Endothelial cell of hepatic sinusoid (primary cell): ENCODE results near the gene PLEKHF1.

ENCODE experiments used
- in situ Hi-C: cut with HindIII; loops from 2 replicates; pipeline ENCODE4 v1.10.0; 2017; ENCODE audit warnings: low sequenced_read_pairs

Gene PLEKHF1

DNA sequence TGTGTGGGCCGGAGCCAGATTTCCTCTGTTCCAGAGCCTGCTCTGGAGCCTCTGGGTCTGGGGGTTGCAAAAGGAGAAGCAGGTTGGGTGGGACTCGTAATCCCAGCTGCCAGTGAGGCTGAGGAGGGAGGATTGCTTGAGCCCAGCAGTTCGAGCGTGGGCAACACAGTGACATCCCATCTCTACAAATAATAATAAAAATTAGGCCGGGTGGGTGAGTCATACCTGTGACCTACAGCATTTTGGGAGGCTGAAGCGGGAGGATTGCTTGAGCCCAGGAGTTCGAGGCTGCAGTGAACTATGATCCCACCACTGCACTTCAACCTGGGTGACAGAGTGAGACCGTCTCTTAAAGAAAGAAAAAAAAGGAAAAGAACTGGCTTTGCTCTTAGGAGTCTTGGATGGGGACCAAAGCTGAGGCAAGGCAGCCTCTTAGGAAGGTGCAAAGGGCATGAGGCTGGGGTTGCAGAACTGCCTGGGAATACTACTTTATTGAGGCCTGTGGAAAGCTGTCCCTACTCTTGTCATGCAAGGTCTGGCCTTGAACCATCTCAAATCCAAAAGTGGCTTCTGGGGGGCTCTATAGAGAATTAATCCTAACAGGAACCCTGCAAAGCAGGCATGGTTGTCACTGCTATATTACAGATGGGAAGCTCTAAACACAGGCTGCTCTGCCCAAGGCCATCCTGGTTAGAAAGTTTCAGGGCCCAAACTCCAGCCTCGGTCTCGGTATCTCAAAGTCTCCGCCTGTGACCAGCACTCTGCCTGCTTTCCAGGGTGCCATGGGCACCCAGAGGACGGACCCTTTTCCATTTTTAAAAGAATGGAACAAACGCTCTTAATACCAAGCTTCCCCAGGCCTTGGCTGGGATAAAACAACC is 50.7 kb downstream of the PLEKHF1 start:
- in situ Hi-C loops: loop anchor here (5.0 kb wide), 1 partner anchor 109 kb away; the partner anchor contains the start of gene POP4

DNA sequence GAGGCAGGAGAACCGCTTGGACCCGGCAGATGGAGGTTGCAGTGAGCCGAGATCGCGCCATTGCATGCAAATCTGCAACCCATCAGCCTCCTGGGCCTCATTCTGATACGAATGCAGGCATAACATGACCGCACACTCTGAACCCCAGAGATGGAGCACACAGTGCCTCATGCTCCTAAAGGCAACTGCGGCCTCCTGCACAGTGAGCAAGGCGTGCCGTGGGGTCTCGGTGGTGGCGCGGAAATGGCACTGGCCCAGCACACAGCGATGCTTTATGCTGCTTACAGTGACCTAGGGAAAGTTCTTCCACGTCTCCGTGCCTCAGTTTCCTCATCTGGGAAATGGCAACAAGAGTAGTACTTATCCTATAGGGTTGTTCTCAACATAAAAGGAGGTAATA is 51.8 kb downstream of the PLEKHF1 start:
- in situ Hi-C loops: loop anchor here (5.0 kb wide), 1 partner anchor 110 kb away; the partner anchor contains the start of gene POP4

DNA sequence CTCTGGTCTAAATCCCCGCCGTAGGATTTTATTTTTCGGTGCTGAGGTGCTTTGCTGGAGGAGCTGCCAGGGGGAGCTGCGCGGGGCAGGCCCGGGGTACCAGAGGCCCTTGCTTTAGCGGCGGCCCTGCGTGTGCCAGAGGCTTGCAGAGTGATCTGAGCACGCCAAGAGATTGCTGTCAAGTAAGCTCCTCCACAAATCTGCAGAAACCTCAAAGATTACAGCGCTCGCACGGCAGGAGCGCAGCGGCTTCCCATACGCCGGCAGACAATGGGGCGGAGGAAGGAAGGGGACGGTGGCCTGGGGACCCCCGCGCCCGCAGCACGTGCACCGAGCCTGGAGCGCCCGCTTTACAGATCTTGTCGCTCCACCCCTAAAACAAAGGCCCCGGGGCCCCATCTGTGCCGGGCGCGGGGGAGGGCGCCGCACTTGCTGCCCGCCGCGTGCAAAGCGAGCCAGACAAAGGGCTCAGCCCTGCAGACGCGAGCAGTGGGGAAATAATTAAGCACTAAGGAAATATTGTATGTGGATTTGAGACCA is 58.9 kb downstream of the PLEKHF1 start:
- in situ Hi-C loops: no loop called here

DNA sequence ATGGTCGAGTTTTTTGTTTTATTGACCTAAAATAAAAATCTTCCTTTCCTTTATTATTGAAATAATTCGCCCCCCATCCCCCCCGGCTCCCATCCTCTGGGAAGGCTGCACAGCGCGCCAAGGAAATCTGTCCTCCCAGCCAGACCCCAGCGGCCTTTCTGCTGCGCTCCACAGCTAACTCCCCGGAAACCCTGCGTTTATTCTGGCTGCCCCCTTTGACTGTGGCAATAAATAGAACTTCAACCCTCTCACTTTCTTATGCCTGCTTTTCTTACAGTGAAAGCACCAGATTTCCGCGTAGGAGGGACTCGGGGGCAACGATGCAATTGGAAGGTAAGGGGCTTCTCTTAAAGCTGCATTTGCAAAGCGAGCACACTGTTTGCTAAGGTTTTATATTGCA is 59.5 kb downstream of the PLEKHF1 start:
- in situ Hi-C loops: no loop called here
